HG02938 (cell line): ENCODE data around the gene MORN5.

Experiments
- ATAC-seq: cut with Tn5 transposase; IDR thresholded peaks from one replicate; pipeline ENCODE4 v1.9.1; 2021; ENCODE audit warnings: mild to moderate bottlenecking, moderate library complexity; ENCODE audit not compliant: unreplicated experiment

Gene MORN5

GRCh38 chr9:122228191-122228567, 68.5 kb downstream of the MORN5 start:
- ATAC-seq = no peak

- no peak for ATAC-seq
These were observed 69.1 kb downstream of the MORN5 start, which contains the start of gene LHX6 for GRCh38 chr9:122228568-122229484. Gene LHX6 (minus strand): TSS chr9:122228957. CDS start chr9:122228740, 217 bp downstream.

- ATAC-seq = no peak
These were observed 69.8 kb downstream of the MORN5 start for GRCh38 chr9:122229485-122229837.

GRCh38 chr9:122232796-122233306, 73.1 kb downstream of the MORN5 start:
- no peak for ATAC-seq

DNA sequence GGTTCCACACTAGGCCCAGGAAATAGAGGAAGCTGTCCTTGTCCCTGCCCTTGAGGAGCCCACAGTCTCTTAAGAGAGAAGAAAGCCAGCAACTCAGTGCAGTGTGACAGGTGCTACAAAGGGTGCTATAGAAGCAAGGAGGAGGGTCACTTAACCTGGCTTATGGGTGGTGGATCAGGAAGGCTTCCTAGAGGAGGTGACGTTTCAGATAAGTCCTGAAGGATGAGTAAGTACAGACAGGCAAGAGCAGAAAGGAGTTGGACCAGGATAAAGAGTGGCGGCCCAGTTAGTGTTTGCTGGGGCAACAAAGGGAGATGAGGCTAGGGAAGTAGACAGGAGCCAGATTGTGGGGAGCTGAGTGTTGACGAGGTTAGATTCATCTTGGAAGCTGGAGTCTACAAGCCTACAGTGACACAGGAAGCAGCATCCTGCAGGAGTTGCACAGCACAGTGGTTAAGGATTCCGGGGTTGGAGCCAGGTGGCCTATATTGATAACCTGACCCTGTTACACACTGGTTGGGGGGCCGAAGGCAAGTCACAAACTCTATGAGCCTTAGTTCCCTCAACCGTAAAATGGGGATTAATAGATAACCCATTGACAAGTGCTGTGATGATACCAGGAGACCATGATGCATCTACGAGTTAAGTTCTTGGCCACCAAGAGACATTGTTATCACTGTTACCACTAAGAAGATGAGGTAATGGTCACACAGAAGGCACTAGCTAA, 74.5 kb downstream of the MORN5 start:
- no peak for ATAC-seq

GRCh38 chr9:122236681-122237080, 77.0 kb downstream of the MORN5 start:
- ATAC-seq = no peak

DNA sequence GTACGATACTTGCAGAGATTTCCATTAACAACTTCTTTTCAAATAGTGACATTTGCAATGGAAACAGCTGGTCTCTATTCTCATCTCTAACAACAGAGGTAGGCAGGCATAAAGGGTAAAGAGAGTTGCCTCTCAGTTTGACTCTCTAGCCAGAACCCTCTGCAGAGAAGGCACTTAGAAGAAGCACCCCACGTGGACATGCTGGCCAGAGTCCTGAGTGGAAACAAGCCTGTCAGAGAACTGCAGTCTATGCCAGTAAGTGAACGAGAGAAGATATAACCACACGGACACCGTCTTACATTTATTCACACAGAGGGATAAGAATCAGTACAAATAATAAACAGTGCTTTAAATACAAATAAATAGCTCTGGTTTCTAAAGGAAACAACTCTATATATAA, 80.0 kb downstream of the MORN5 start:
- ATAC-seq = no peak

GRCh38 chr9:122244349-122244748, 84.6 kb downstream of the MORN5 start:
- no peak for ATAC-seq

DNA sequence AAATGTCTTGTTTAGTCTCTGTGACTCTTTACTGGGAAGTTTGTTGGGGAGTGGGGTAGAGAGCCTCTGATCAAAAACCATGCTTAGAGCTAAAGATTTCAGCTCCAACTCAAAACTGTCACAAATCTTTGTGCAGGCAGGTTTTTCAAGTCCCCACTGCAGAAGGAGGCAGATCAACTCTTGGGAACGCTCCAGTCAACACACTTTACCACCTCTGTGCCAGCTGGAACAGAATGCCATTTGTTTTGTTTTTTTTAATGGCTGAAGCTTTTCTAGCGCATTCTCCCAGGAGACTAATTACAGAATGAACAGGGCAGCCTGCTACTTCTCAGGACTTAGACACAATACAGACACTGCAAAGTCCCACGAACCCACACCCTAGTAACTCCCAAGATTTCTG, 87.0 kb downstream of the MORN5 start:
- no peak for ATAC-seq

DNA sequence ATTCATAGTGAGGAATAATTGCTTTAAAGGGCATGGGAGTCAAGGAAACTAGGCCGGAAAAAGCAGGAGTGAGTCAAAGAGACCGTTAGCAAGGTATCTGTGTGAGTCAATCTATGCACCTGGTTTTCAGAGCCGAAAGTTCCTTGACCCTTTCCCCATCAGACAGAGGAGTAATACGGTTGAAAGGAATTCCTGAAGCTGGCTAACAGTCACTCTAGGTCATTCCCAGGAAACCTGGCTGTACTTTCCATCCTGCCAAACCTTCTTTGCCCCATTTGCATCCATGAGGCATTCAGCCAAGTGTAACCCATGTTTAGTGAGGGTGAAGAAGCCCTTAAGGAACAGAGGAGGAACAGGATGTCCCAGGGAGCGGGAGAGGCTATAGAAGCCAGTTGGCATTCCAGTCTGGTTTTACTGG, 88.7 kb downstream of the MORN5 start:
- ATAC-seq = no peak
